Measurements from ENCODE around the gene ARHGEF28. TPM values are rescaled to one million over a fixed set of nuclear protein-coding genes. Genes with fewer than 3 reads are reported as not detected.

ARHGEF28 gene
- total and polyA plus RNA-seq, 2 of the 13 experiments (the other 11 are each of a cell fraction or from before 2014, with no cell fraction given): 17.4 to 34.1 TPM

DNA sequence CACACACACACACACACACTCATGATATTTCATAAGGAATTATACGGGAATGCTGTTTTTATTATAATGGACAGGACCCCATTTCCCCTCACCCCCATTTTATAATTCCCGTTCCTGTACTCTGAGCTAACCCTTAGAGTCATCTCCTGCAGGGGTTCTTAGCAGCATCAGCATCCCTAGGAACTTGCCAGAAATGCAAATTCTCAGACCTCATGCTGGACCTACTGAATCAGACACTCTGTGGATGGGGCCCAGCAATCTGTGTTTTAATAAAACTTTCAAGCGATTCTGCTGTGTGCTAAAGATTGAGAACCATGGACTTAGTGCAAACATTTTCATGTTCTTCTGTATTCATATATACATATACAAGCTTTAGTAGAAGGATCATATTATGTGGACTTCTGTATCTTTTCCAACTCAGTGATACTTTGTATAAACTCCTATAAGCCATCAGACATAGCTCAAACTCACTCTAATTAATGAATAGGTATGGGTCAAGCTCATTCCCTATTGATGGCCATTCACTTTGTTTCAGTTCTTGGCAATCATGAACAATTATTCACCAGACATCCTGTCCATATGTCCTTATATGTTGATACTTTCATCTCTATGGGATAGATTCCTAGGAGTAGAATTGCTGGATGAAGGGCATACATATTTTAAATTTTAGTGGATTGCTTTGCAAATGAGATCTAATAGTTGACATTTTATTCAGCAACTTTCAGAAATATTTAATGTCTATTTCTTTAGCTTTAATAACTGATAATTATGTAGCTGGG is 65.5 kb downstream of the ARHGEF28 start:
- peaks cover 2% of the 10 kb centered on the region for H3K79me2 ChIP-seq (ENCODE audit: insufficient read depth, low read length)
- H3K36me3 ChIP-seq (replicated peaks in 1 of 2; ENCODE audit: control insufficient read depth in 1 of 2, insufficient read depth in 2 of 2, low read length in 2 of 2): peaks cover 0 to 4% of the 10 kb centered on the region in 2 experiments; a peak in 1 of 5 replicates
- H3K9ac ChIP-seq (ENCODE audit: insufficient read depth, low read depth, low read length): no peak overlapping the region
- 79% methylated on average over 3 of the region's 3 CpGs for WGBS (ENCODE audit: low lambda C conversion rate)
- in situ Hi-C loops (cut with HindIII; ENCODE audit: extremely low pct_ligation_motif_present, low pct_unique_long_range_greater_than_20kb): loop anchor here (10.0 kb wide), 1 partner anchor 97 kb away; no protein-coding TSS in a partner anchor
- POLR2A ChIA-PET: interaction anchor here (0.6 to 1.6 kb wide), 3 partner anchors 32 to 67 kb away, joined by 3 to 6 read pairs (median 4); no protein-coding TSS in a partner anchor
- intact Hi-C loops (cut with micrococcal nuclease; ENCODE audit: unreplicated experiment): loop anchor here (5.0 kb wide), 1 partner anchor 64 kb away; the partner anchor contains the start of gene ARHGEF28
- H2AFZ ChIP-seq (ENCODE audit: low read length): no peak overlapping the region
- BruUV-seq (replicated peaks): no TSS peak
- peaks cover 33% of the 10 kb centered on the region for H3K4me1 ChIP-seq (ENCODE audit: insufficient read depth, low read length)
- H4K20me1 ChIP-seq (ENCODE audit: insufficient read depth, low read length): no peaks in the 10 kb centered on the region
- no peak overlapping the region for H3K27ac ChIP-seq (ENCODE audit: extremely low read length, insufficient read depth, low read length)
- no peak for ATAC-seq
- FAIRE-seq: no peak
- H3K9me3 ChIP-seq (ENCODE audit: low read length): no peaks in the 10 kb centered on the region
- H3K27me3 ChIP-seq (ENCODE audit: control insufficient read depth in 1 of 2, insufficient read depth in 2 of 2, low read length in 2 of 2): no peaks in the 10 kb centered on the region
- no peak overlapping the region for H3K4me2 ChIP-seq (ENCODE audit: low read depth, low read length)
- no peak overlapping the region for H3K4me3 ChIP-seq (replicated peaks in 1 of 3; ENCODE audit: insufficient read depth in 1 of 3, low read depth in 2 of 3, low read length in 3 of 3)
- DNase-seq (ENCODE audit: low spot score): no peak
- CTCF ChIA-PET (ENCODE audit: low intra/inter-chr PET ratio, low total read pairs): no interaction called here
- TF ChIP-seq RBM22 (optimal IDR thresholded peaks at IDR 0.05; ENCODE audit: low read length): no peak
- no peak for TF ChIP-seq PRPF4 (IDR thresholded peaks at IDR 0.05; ENCODE audit: low read depth, low read length, poor library complexity, severe bottlenecking)
- TF ChIP-seq ZNF878 (CRISPR knock-in tag; IDR thresholded peaks at IDR 0.05): no peak
- no peak for TF ChIP-seq CHCHD3 (CRISPR knock-in tag; IDR thresholded peaks at IDR 0.05)
- no peak for TF ChIP-seq CENPX (CRISPR knock-in tag; IDR thresholded peaks at IDR 0.05)
- no peak for TF ChIP-seq GPN1 (CRISPR knock-in tag; IDR thresholded peaks at IDR 0.05; ENCODE audit: borderline replicate concordance)
- TF ChIP-seq ZNF354B (CRISPR knock-in tag; IDR thresholded peaks at IDR 0.05): no peak
- no peak for TF ChIP-seq SALL1 (CRISPR knock-in tag; IDR thresholded peaks at IDR 0.05)
- no peak for TF ChIP-seq RARA (CRISPR knock-in tag; IDR thresholded peaks at IDR 0.05)
- TF ChIP-seq ZBTB1 (CRISPR knock-in tag; IDR thresholded peaks at IDR 0.05; ENCODE audit: borderline replicate concordance): no peak
- TF ChIP-seq ZNF788 (CRISPR knock-in tag; IDR thresholded peaks at IDR 0.05; ENCODE audit: borderline replicate concordance): no peak
- TF ChIP-seq, protein P1, sequence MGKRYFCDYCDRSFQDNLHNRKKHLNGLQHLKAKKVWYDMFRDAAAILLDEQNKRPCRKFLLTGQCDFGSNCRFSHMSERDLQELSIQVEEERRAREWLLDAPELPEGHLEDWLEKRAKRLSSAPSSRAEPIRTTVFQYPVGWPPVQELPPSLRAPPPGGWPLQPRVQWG (CRISPR knock-in tag; IDR thresholded peaks at IDR 0.05; ENCODE audit: borderline replicate concordance, low read depth): no peak
